GM10847 (cell line): ENCODE results near the gene DERL2.
A peak's percentile ranks its signal among the peaks of the same experiment; 100 is the strongest.

Source experiments
- POLR2A ChIP-seq: IDR thresholded peaks from 2 replicates; pipeline ENCODE4 v1.6.1; 2011; ENCODE audit not compliant: insufficient read length; ENCODE audit errors: extremely low read depth

DERL2 gene

DNA sequence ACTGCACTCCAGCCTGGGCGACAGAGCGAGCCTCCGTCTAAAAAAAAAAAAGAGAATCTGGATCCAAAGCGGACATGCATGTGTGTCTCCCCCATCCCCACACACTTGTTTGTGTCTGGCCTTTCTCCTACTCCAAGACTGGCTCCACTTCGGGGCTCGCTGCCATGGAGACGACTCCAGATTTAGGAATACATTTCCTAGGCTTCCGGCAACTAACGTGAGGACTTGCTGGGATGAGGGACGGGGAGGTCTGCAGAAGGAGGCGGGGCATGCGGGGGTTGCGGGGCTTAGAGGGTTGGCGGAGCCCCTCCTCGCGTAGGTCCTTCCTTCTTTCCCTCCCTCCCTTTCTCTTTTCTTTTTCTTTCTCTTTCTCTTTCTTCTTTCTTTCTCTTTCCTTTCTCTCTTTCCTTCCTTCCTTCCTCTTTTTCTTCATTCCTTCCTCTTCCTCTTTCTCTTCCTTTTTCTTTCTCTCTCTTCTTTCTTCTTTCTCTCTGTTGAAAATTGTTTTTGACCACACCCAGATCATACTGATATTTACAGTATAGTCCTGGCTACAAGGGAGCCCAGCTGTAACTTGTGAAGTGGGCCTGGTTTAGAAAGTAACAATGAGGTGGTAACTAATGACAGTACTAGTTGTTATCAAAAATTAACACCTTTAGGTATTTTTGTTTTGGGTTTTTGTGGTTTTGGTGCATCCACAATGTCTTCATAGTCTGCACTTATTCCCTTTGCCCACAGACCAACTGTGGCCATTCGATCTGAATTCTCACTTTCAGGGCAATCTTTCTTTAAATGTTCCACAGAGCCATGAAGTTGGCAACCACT is 25.6 kb upstream of the DERL2 start:
- no peak for TF ChIP-seq POLR2A

DNA sequence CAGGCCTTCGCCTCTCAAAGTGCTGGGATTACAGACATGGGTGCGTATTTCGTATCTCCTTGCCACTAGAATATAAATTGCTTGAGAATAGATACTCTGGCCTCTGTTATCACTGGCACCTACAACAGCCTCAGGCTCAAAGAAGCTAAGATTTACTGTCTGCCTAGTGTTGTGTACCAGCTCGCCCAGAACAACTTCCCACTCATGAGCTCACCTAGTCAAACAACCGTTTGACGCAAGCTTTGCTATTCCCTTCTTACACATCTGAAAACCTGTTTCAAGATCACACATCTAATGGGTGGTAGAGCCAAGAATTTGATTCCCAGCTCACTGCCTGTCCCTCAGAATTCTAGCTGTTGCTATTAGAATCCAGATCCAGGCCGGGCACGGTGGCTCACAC is 24.8 kb upstream of the DERL2 start:
- no peak for TF ChIP-seq POLR2A

DNA sequence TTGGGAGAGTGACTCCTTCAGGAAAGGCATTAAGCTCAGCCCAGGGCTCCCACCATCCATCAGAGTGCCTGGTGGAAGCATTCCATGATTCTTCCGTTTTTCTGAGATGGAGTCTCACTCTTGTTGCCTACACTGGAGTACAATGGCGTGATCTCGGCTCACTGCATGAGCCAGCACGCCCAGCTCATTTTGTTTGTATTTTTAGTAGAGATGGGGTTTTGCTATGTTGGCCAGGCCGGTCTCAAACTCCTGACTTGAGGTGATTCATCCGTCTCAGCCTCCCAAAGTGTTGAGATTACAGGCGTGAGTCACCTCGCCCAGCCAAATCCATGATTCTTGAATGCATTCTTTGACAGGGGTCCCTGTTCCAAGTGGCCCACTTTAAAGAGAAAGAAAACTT is 23.5 kb upstream of the DERL2 start:
- TF ChIP-seq POLR2A, result no peak

DNA sequence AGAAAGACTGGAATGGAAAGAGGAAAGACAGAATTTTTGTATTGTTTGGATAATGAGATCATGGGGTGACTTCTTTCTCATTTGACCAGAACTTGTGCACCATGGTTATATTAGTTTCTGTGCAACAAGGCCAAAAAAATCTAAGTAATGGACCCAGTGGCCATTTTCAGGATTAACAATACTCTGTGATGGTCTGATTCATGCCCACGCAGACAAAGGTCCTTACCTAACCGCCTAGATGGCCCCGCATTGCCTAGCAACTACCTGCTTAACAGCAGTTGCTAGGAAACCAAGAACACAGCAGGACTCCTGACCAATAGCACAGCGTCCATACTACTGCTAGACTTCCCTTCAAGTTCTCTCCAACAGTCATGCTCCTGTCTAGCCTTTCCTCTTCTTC is 22.8 kb upstream of the DERL2 start:
- TF ChIP-seq POLR2A, result no peak

DNA sequence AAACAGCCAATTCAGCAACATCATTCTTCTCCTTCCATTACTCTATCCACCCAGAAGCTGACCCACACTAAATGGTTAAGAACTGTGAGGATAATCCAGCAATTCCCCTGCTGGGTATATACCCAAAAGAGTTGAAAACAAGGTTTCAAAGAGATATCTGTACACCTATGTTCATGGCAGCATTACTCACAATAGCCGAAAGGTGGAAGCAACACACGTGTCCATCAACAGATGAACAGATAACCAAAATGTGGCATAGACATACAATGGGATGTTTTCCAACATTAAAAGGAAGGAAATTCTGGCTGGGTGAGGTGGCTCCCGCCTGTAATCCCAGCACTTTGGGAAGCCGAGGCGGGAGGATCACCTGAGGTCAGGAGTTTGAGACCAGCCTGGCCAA is 20.3 kb upstream of the DERL2 start:
- TF ChIP-seq POLR2A, result no peak

DNA sequence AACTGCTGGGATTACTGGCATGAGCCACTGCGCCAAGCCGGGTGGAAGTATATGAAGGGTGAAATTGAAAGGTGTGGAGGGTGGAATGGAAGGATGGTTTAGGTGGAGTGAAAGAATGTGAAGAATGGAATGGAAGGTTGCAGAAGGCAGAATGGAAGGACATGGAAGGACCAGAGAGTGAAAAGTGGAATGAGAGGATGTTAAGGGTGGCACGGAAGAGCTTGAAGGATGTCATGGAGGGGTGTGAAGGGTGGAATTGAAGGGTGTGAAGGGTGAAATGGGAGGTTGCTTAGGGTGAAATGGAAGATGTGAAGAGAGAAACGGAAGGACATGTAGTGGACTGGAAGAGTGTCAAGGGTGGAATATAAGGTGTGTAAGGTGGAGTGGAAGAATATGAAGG is 16.6 kb upstream of the DERL2 start:
- TF ChIP-seq POLR2A, result no peak

DNA sequence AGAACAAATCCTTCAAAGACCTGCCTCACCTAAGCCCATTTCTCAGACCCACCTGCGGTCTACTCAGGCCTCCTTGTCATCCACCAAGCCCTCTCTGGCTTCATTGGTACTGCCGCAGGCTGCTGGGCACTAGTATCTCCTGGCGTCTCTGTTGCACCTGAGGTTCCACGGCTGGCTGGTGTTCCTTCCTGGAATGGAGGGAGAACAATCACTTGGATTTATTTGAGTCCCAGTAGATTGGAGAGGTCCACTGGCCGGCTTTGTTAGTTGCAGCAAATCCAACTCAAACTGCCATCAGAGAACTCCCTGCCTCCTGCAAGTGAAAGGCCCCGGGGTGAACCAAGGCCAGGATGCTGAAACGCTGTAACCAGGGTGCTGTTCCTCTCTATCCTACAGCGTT is 15.7 kb upstream of the DERL2 start:
- no peak for TF ChIP-seq POLR2A

DNA sequence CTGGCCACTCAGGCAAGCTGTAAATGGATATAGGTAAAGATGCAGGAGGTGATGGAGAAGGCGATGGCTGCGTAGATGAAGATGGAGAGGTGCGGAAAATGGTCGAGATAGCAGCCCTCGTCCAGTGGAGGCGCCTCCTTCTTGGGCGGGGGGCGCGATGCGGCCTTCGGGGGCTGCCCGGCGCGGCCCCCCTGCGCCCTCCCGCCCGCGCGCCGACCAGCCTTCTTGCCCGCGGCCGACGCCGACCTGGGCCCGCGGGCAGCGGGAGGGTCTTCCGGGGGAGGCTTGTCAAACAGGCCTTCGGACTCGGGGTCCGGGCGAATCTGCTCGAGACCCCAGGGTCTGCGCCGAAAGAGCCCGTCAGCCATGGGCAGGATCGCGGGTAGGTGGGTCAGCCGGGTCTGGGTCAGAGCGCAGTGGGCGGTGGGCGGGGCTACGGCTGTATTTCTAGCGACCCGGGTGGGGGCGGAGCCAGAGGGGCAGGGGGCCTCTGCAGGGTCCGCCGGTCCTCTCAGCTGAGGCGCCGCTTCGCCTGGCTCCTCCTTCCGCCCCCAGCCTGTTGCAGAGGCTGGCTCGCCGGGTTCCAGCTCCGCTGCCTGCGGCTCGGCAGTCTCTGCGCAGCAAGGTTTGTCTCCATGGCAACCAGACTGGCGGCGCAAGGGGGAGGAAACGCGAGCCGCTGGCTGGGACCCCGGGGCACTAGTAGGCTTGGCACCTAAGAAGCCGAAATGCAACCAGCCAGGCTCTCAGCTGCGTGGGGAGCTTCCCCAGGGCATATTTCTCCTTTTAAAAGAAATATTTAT is 14.8 kb upstream of the DERL2 start:
- TF ChIP-seq POLR2A, result no peak

DNA sequence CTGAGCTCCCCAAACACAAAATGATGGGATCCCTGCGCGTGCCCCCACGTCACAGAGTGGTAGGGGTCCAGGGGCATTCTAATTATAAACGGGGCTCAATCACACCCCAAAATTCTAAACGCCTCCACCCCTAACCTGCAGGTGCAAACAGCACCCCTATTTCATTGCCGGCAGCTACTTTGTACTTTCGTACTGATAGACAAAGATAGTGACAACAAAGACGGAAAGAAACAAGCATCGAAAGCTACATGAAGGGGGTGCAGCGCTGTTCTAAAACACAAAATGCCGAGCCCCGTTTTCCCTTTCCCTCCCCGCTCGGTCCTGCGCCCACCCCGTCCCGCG is 14.2 kb upstream of the DERL2 start:
- no peak for TF ChIP-seq POLR2A

DNA sequence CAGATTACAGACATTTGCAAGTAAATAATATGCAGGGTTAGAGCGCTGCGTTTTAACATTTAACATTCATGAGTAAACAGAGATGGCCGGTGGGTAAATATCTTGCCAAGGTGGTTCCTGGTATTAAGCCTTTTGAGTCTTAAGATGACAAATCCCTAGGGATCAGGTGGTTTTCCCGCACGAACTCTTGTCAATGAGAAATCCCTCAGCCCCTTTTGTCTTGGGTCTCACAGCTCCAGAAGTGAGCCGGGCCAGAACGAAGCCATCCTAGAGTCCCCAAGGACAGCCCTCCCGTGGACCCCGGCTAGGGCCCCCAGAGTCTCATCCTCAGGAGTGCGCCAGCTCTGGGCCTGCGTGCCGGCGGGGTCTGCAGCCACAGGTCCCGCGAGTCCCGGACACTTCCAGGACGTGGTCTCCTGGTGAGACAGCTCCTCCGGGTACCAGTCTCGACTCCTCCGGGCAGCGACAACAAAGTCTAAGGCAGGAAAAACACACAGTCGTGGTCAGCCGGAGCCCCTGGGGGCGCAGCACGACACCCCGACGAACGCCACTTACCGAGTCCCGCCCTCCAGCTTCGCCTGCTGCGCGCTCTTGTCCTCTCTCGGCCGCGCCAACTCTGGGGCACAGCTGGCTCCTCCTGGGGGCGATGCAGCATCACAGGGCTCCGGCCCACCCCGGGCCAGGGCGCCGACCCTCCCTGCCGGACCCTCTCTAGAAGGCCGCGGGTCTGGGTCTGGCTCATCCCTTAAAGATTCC is 13.7 kb upstream of the DERL2 start:
- no peak for TF ChIP-seq POLR2A

DNA sequence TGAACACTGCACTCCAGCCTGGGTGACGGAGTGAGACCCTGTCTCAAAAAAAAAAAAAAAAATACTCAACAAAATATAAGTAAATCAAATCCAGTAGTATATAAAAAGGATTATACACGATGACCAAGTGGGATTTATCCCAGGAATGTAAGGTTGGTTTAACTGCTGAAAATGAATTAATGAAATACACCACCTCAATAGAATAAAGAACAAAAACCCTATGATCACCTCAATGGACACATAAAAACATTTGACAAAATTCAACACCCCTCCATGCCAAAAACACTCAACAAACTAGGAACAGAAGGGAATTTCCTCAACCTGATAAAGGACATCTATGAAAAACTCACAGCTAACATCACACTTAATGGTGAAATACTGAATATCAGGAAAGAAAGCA is 7.0 kb upstream of the DERL2 start:
- TF ChIP-seq POLR2A, result no peak

DNA sequence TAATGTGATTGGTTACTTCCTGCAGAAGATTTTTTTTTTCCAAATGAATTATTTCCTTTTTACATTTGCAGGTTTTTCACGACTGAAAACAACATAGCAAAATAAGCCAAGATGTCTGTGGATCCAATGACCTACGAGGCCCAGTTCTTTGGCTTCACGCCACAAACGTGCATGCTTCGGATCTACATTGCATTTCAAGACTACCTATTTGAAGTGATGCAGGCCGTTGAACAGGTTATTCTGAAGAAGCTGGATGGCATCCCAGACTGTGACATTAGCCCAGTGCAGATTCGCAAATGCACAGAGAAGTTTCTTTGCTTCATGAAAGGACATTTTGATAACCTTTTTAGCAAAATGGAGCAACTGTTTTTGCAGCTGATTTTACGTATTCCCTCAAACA is 2.8 kb upstream of the DERL2 start:
- no peak for TF ChIP-seq POLR2A

DNA sequence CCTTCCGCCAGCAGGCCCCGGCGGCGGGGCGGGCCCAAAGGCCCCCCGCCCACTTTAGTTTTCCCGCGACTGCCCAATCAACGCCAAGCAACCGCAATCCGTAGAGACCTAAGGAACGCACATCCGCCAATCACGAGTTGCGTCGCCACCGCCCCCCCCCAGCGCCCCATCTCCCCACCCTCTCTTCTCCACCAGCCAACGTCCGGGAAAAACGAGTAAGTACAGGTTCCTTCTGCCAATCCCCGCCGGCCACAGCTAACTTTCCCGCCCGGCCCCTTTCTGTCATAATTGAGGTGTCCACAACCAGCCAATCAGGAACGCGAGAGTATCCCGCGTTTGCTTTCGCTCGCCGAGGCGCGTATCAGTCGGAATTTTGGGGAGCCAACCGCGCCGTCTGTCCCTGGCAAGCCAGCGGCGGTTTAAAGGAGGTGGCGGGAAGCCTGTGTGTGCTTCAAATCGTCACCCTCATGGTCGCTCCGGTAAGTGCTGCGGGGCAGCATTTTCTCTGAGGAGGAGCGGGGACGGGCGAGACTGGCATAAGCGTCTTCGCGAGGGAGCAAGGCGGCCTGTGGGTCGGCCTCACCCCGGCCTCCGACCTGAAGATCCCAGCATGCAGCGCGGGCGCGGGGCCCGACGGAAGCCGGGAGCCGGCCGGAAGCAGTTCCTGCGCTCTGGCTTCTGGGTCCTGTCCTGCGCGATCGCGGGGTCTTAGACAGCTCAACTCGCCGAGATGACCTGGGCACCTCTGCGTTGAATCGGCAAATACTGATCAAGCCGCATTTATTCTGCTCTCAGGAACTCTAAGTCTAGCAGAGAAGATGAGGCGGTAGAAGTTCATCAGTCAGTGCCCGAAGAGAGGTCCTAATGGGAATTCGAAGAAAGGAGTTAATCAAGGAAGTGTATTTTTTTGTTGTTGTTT is 487 bp upstream of the DERL2 start, which contains the start of gene MIS12:
TSS of gene MIS12 (plus strand) at position 361 of the 919 bp plus-strand sequence. CDS start 2,297 bp downstream, outside the sequence.
- peak; percentile 90 for TF ChIP-seq POLR2A

DNA sequence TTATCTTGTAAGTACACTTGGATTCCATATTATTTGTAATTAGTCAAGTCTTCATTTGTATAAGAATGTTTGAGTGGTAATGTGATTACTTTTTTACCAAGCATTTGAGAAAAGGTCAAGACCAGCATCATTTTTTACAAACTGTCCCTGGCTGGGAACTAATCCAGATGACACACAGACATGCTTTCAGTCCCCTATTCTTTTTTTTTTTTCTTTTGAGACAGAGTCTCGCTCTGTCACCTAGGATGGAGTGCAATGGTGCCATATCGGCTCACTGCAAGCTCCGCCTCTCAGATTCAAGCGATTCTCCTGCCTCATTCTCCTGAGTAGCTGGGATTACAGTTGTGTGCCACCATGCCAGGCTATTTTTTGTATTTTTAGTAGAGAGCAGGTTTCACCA is 4.5 kb downstream of the DERL2 start:
- no peak for TF ChIP-seq POLR2A

DNA sequence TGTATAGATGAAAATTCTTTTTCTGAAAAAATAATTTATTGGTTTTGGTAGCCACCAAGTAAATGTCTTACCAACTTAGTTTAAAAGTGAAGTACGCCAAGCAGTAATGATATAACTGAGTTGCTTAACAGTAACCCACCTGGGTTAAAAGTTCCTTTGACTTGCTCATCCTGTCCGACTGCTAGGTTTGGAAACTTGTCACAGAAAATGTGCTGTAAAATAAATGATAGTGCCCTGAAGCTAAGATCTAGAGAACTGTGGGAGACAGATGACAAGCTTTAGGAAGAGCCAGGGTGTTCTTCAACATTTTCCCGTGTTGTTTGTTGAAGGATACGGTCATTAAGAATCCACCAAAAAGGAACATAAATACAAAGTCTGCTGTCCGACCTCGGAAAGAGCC is 5.0 kb downstream of the DERL2 start:
- no peak for TF ChIP-seq POLR2A
